Measurements from ENCODE around the gene ZNF90. TPM values are rescaled to one million over a fixed set of nuclear protein-coding genes. Genes with fewer than 3 reads are reported as not detected.
"Not testable (repeated sequence)": the region's sequence is repeated elsewhere in the genome, so short reads cannot be mapped to it uniquely, and the experiment has no call there.

Gene ZNF90
- total RNA-seq, 1 donor from 2014 or later = 1.0 TPM

DNA sequence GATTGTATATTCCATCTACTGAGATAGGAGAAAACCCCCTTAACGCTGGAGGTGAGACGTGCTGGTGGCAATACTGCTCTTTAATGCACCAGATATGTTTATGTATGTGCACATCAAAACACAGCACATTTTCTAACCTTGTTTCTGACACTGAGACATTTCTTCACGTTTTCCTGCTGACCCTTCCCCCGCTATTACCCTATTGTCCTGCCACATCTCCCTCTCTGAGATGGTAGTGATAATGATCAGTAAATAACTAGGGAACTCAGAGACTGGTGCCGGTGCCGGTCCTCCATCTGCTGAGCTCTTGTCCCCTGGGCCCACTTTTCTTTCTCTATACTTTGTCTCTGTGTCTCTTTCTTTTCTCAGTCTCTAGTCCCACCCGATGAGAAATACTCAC, 5.1 kb downstream of the ZNF90 start:
- H3K27me3 ChIP-seq (ENCODE audit: control insufficient read depth in 3 of 3, insufficient read depth in 3 of 3, low read length in 3 of 3); H3K9me3 ChIP-seq (ENCODE audit: control insufficient read depth in 3 of 3, low read length in 3 of 3); H3K4me1 ChIP-seq (ENCODE audit: control insufficient read depth in 3 of 3, insufficient read depth in 3 of 3, low read length in 3 of 3); H3K9ac ChIP-seq (ENCODE audit: low read depth in 1 of 3, low read length in 3 of 3); H3K36me3 ChIP-seq (ENCODE audit: control insufficient read depth in 3 of 3, insufficient read depth in 3 of 3, low read length in 3 of 3); H3K27ac ChIP-seq (ENCODE audit: low read depth, low read length); H3K4me3 ChIP-seq (ENCODE audit: low read length in 3 of 3): not testable (repeated sequence)

DNA sequence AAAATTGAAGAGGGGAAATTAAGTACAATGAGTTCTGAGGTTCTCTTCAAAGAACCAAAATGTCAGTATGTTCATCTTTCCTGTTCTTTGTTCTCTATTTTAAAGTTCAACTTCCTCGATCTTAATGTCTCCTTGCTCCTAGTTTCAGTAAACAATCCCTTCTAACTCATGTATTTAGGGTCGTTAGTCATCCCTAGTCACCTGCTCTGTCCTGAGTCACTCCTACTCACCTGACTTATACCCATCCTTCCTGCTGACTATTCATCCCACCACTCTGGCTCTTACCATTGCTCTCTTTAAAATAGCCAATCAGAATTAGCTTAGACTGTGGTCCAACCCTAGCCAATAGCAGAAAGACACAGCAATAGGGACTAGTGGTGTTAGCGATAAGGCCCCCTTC, 24.3 kb downstream of the ZNF90 start:
- peaks cover 0 to 3% (median 3%) of the 10 kb centered on the region in 3 donors for H3K9me3 ChIP-seq (ENCODE audit: control insufficient read depth in 3 of 3, low read length in 3 of 3)
- peaks cover 0 to 3% (median 0%) of the 10 kb centered on the region in 3 donors for H3K36me3 ChIP-seq (ENCODE audit: control insufficient read depth in 3 of 3, insufficient read depth in 3 of 3, low read length in 3 of 3)
- H3K27me3 ChIP-seq (ENCODE audit: control insufficient read depth in 3 of 3, insufficient read depth in 3 of 3, low read length in 3 of 3) = no peaks in the 10 kb centered on the region

DNA sequence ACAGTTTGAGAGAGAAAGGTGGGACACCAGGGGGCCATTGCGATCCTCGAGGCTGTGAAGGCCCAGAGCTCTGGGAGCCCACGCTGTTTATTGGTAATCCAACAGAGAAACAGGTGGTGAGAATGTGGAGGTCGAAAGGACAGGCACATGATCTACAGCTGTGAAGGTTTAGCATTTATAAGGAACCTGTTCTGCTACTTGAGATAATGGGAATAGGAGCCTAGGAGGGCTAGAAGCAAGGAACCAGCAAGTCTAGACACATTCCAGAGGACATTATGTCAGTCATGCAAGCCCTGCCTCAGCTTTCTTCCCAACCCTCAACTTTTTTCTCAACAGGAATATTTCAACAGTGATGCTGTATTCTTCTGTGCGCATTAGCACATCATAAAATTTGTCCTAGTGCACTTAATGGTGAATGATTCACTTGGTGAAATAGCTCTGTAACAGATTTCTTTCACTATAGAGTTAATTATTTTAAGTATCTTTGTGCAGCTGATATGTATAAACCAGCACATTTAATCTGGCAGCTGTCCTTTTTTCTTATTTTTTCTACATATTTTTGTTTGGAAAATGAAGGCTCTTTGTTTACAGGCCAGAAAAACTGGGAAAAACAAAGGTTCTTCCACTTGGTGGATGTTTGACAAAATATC, 25.4 kb downstream of the ZNF90 start:
- no peaks in the 10 kb centered on the region for H3K4me1 ChIP-seq (ENCODE audit: control insufficient read depth in 3 of 3, insufficient read depth in 3 of 3, low read length in 3 of 3)
- H3K4me3 ChIP-seq (ENCODE audit: low read length in 3 of 3) = no peak overlapping the region
- H3K36me3 ChIP-seq (ENCODE audit: control insufficient read depth in 3 of 3, insufficient read depth in 3 of 3, low read length in 3 of 3) = peaks cover 0 to 6% (median 0%) of the 10 kb centered on the region in 3 donors
- H3K9ac ChIP-seq (ENCODE audit: low read depth in 1 of 3, low read length in 3 of 3) = no peak overlapping the region
- peaks cover 0 to 6% (median 3%) of the 10 kb centered on the region in 3 donors for H3K9me3 ChIP-seq (ENCODE audit: control insufficient read depth in 3 of 3, low read length in 3 of 3)
- no peak overlapping the region for H3K27ac ChIP-seq (ENCODE audit: low read depth, low read length)
- H3K27me3 ChIP-seq (ENCODE audit: control insufficient read depth in 3 of 3, insufficient read depth in 3 of 3, low read length in 3 of 3) = no peaks in the 10 kb centered on the region

More for the DNA sequence above, 24.3 kb downstream of the ZNF90 start:
- Histone ChIP-seq H3K9ac (ENCODE audit: low read depth in 1 of 3, low read length in 3 of 3) (no peak overlapping the region), H3K4me1 (ENCODE audit: control insufficient read depth in 3 of 3, insufficient read depth in 3 of 3, low read length in 3 of 3) (no peaks in the 10 kb centered on the region), H3K27ac (ENCODE audit: low read depth, low read length) (no peak overlapping the region), H3K4me3 (ENCODE audit: low read length in 3 of 3) (no peak overlapping the region)

- peaks cover 0 to 6% (median 0%) of the 10 kb centered on the region in 3 donors for H3K36me3 ChIP-seq (ENCODE audit: control insufficient read depth in 3 of 3, insufficient read depth in 3 of 3, low read length in 3 of 3)
These were observed 29.5 kb downstream of the ZNF90 start for GRCh38 chr19:20107301-20107700.

DNA sequence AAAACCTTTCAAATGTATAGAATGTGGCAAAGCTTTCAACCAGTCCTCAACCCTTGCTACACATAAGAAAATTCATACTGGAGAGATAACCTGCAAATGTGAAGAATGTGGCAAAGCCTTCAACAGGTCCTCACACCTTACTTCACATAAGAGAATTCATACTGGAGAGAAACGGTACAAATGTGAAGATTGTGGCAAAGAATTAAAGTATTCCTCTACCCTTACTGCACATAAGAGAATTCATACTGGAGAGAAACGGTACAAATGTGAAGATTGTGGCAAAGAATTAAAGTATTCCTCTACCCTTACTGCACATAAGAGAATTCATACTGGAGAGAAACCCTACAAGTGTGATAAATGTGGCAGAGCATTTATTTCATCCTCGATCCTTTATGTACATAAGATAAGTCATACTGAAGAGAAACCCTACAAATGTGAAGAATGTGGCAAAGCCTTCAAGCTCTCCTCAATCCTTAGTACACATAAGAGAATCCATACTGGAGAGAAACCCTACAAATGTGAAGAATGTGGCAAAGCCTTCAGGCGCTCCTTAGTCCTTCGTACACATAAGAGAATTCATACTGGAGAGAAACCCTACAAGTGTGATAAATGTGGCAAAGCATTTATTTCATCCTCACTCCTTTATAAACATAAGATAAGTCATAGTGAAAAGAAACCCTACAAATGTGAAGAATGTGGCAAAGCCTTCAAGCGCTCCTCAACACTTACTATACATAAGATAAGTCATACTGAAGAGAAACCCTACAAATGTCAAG, 40.5 kb downstream of the ZNF90 start:
- peaks cover 14 to 46% (median 25%) of the 10 kb centered on the region in 3 donors for H3K9me3 ChIP-seq (ENCODE audit: control insufficient read depth in 3 of 3, low read length in 3 of 3)
- not testable (repeated sequence) for H3K27me3 ChIP-seq (ENCODE audit: control insufficient read depth in 3 of 3, insufficient read depth in 3 of 3, low read length in 3 of 3); H3K27ac ChIP-seq (ENCODE audit: low read depth, low read length); H3K36me3 ChIP-seq (ENCODE audit: control insufficient read depth in 3 of 3, insufficient read depth in 3 of 3, low read length in 3 of 3); H3K4me1 ChIP-seq (ENCODE audit: control insufficient read depth in 3 of 3, insufficient read depth in 3 of 3, low read length in 3 of 3); H3K9ac ChIP-seq (ENCODE audit: low read depth in 1 of 3, low read length in 3 of 3)
- H3K4me3 ChIP-seq (ENCODE audit: low read length in 3 of 3) = peak overlapping the region in 1 of 3 donors; percentile 25

More at GRCh38 chr19:20107301-20107700, 29.5 kb downstream of the ZNF90 start:
- Histone ChIP-seq H3K4me3 (ENCODE audit: low read length in 3 of 3) (no peak overlapping the region), H3K27me3 (ENCODE audit: control insufficient read depth in 3 of 3, insufficient read depth in 3 of 3, low read length in 3 of 3) (no peaks in the 10 kb centered on the region), H3K4me1 (ENCODE audit: control insufficient read depth in 3 of 3, insufficient read depth in 3 of 3, low read length in 3 of 3) (no peaks in the 10 kb centered on the region), H3K9ac (ENCODE audit: low read depth in 1 of 3, low read length in 3 of 3) (no peak overlapping the region), H3K9me3 (ENCODE audit: control insufficient read depth in 3 of 3, low read length in 3 of 3) (peaks cover 0 to 3% (median 2%) of the 10 kb centered on the region in 3 donors), H3K27ac (ENCODE audit: low read depth, low read length) (no peak overlapping the region)

DNA sequence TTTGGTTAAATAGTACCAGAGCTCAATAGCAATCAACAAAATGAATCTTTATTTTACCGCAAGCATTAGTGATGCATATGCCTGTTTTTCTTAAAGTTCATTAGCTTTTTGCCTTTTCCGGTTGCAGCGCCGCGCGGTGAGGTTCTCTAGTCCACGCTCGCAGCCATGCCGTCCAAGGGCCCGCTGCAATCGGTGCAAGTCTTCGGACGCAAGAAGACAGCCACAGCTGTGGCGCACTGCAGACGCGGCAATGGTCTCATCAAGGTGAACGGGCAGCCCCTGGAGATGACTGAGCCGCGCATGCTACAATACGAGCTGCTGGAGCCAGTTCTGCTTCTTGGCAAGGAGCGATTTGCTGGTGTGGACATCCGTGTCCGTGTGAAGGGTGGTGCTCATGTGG, 47.1 kb downstream of the ZNF90 start:
- Histone ChIP-seq H3K27me3 (ENCODE audit: control insufficient read depth in 3 of 3, insufficient read depth in 3 of 3, low read length in 3 of 3) (no peaks in the 10 kb centered on the region), H3K9me3 (ENCODE audit: control insufficient read depth in 3 of 3, low read length in 3 of 3) (peaks cover 3 to 26% (median 6%) of the 10 kb centered on the region in 3 donors), H3K4me1 (ENCODE audit: control insufficient read depth in 3 of 3, insufficient read depth in 3 of 3, low read length in 3 of 3) (no peaks in the 10 kb centered on the region), H3K27ac (ENCODE audit: low read depth, low read length) (no peak overlapping the region), H3K36me3 (ENCODE audit: control insufficient read depth in 3 of 3, insufficient read depth in 3 of 3, low read length in 3 of 3) (peaks cover 0 to 9% (median 0%) of the 10 kb centered on the region in 3 donors), H3K4me3 (ENCODE audit: low read length in 3 of 3) (no peak overlapping the region), H3K9ac (ENCODE audit: low read depth in 1 of 3, low read length in 3 of 3) (no peak overlapping the region)

DNA sequence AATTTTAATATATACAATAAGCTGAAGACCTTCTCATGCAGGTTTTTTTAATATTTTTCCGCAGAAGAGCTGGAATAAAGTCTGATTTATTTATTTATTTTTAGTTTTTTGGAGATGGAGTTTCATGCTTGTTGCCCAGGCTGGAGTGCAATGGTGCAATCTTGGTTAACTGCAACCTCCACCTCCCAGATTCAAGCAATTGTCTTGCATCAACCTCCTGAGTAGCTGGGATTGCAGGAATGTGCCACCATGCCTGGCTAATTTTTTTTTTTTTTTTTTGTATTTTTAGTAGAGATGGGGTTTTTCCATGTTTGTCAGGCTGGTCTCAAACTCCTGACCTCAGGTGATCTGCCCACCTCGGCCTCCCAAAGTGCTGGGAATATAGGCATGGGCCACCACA, 55.1 kb downstream of the ZNF90 start:
- H3K27me3 ChIP-seq (ENCODE audit: control insufficient read depth in 3 of 3, insufficient read depth in 3 of 3, low read length in 3 of 3); H3K27ac ChIP-seq (ENCODE audit: low read depth, low read length); H3K4me3 ChIP-seq (ENCODE audit: low read length in 3 of 3); H3K9me3 ChIP-seq (ENCODE audit: control insufficient read depth in 3 of 3, low read length in 3 of 3); H3K4me1 ChIP-seq (ENCODE audit: control insufficient read depth in 3 of 3, insufficient read depth in 3 of 3, low read length in 3 of 3); H3K36me3 ChIP-seq (ENCODE audit: control insufficient read depth in 3 of 3, insufficient read depth in 3 of 3, low read length in 3 of 3); H3K9ac ChIP-seq (ENCODE audit: low read depth in 1 of 3, low read length in 3 of 3): not testable (repeated sequence)

DNA sequence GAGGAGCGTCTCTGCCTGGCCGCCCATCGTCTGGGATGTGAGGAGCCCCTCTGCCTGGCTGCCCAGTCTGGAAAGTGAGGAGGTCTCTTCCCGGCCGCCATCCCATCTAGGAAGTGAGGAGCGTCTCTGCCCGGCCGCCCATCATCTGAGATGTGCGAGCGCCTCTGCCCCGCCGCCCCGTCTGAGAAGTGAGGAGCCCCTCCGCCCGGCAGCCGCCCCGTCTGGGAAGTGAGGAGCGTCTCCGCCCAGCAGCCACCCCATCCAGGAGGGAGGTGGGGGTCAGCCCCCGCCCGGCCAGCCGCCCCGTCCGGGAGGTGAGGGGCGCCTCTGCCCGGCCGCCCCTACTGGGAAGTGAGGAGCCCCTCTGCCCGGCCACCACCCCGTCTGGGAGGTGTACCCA, 59.9 kb downstream of the ZNF90 start:
- not testable (repeated sequence) for H3K4me1 ChIP-seq (ENCODE audit: control insufficient read depth in 3 of 3, insufficient read depth in 3 of 3, low read length in 3 of 3); H3K9ac ChIP-seq (ENCODE audit: low read depth in 1 of 3, low read length in 3 of 3); H3K27me3 ChIP-seq (ENCODE audit: control insufficient read depth in 3 of 3, insufficient read depth in 3 of 3, low read length in 3 of 3); H3K9me3 ChIP-seq (ENCODE audit: control insufficient read depth in 3 of 3, low read length in 3 of 3); H3K27ac ChIP-seq (ENCODE audit: low read depth, low read length); H3K36me3 ChIP-seq (ENCODE audit: control insufficient read depth in 3 of 3, insufficient read depth in 3 of 3, low read length in 3 of 3); H3K4me3 ChIP-seq (ENCODE audit: low read length in 3 of 3)

DNA sequence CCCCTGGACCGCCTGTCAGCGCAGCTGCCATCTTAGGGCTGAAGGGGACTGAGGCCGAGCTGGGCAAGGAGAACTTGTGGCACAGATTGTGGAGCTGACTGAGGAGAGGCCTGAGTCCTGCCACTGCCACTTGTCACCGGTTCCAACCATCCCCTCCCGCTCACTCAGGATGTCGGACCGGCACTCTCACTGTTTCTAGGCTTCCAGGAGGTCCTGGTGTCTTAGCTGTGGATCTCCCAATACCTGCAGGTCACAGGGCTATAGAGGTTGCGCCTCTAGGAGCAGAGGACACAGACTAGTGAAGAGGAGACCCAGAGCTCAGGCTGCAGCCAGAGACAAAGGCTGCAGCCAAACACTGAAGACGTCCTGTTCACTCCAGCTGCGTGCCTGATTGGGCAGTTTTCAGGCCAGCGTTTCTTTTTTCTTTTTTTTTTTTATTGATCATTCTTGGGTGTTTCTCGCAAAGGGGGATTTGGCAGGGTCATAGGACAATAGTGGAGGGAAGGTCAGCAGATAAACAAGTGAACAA, 73.9 kb downstream of the ZNF90 start:
- H3K4me1 ChIP-seq (ENCODE audit: control insufficient read depth in 3 of 3, insufficient read depth in 3 of 3, low read length in 3 of 3) = no peaks in the 10 kb centered on the region
- no peaks in the 10 kb centered on the region for H3K27me3 ChIP-seq (ENCODE audit: control insufficient read depth in 3 of 3, insufficient read depth in 3 of 3, low read length in 3 of 3)
- no peaks in the 10 kb centered on the region for H3K36me3 ChIP-seq (ENCODE audit: control insufficient read depth in 3 of 3, insufficient read depth in 3 of 3, low read length in 3 of 3)
- no peak overlapping the region for H3K4me3 ChIP-seq (ENCODE audit: low read length in 3 of 3)
- H3K27ac ChIP-seq (ENCODE audit: low read depth, low read length) = no peak overlapping the region
- no peak overlapping the region for H3K9ac ChIP-seq (ENCODE audit: low read depth in 1 of 3, low read length in 3 of 3)
- no peaks in the 10 kb centered on the region for H3K9me3 ChIP-seq (ENCODE audit: control insufficient read depth in 3 of 3, low read length in 3 of 3)

DNA sequence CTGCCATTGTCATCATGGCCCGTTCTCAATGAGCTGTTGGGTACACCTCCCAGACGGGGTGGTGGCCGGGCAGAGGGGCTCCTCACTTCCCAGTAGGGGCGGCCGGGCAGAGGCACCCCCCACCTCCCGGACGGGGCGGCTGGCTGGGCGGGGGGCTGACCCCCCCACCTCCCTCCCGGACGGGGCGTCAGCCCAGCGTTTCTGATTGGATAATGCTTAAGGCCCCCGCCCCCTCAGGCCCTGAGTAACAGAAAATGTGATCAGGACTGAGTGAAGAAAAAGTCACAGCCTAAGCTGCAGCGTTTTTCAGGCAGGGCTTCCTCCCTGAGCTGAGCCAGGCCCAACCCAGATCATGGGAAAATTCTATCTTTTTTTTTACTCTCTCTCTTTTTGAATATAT, 74.7 kb downstream of the ZNF90 start:
- not testable (repeated sequence) for H3K9ac ChIP-seq (ENCODE audit: low read depth in 1 of 3, low read length in 3 of 3); H3K27me3 ChIP-seq (ENCODE audit: control insufficient read depth in 3 of 3, insufficient read depth in 3 of 3, low read length in 3 of 3); H3K4me1 ChIP-seq (ENCODE audit: control insufficient read depth in 3 of 3, insufficient read depth in 3 of 3, low read length in 3 of 3); H3K4me3 ChIP-seq (ENCODE audit: low read length in 3 of 3); H3K9me3 ChIP-seq (ENCODE audit: control insufficient read depth in 3 of 3, low read length in 3 of 3); H3K36me3 ChIP-seq (ENCODE audit: control insufficient read depth in 3 of 3, insufficient read depth in 3 of 3, low read length in 3 of 3); H3K27ac ChIP-seq (ENCODE audit: low read depth, low read length)
